Cortex of kidney (tissue), 1 donor: ENCODE results near the gene FLNC.

Experiments
- DNase-seq: peaks from one replicate; lab custom pipeline; 2025; lab: John Stamatoyannopoulos, UW

The FLNC gene

DNA sequence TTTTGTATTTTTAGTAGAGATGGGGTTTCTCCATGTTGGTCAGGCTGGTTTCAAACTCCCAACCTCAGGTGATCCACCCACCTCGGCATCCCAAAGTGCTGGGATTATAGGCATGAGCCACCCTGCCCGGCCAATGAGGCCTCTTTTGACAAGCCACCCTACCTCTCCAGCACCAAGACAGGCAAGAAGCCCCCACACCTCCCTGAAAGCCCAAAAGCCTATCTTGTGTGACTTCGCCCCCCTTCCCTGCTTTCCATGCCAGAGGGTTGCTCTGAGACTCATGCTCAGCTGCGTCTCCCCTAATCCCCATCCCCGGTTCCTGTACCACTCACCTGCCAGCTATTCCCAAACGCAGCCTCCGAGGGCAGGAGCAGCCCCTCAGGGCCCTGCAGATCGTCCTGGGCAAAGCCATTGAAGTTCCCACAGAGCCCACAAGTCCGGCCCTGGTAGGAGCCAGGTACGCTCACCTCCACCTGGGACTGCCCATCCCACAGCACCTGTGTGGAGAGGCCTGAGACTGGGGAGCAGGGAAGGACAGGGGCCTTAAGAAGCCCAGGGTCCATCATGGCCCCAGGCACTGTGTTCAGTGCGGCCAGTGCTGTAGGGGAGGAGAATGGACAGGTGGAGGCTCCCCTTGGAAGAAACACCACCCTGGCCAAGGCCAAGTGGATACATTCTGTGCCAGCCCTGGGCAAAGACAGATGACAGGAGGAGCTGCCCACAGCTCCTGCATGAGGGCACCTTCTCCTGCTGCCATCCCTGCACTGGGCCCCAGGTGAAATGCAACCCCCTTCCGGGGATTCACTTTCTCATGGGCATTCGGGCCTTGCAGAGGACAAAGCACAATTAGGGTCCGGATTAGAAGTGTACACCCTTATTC, 48.3 kb downstream of the FLNC start:
- DNase-seq = no peak

DNA sequence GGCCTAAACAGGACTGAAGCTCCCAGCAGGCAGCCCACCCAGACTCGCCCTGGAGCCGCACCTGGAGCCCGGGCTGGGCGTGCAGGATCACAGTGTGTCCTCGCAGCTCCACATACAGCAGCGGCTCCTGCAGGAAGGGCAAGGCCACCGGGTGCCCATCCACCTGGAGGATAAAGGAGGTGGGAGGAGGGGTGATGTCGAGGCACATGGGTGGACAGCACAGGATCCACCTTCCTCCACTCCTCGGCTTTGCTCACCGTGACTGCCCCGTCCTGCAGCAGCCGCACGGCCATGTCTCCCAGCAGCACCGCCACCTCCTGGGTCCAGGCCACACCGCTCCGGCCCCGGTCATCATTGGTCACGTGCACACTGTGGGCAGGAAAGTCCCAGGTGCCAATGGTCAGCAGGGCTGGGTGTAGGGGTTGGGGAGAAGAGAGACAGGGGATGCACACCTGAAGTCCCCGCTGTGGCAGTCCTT, 49.3 kb downstream of the FLNC start:
- no peak for DNase-seq

DNA sequence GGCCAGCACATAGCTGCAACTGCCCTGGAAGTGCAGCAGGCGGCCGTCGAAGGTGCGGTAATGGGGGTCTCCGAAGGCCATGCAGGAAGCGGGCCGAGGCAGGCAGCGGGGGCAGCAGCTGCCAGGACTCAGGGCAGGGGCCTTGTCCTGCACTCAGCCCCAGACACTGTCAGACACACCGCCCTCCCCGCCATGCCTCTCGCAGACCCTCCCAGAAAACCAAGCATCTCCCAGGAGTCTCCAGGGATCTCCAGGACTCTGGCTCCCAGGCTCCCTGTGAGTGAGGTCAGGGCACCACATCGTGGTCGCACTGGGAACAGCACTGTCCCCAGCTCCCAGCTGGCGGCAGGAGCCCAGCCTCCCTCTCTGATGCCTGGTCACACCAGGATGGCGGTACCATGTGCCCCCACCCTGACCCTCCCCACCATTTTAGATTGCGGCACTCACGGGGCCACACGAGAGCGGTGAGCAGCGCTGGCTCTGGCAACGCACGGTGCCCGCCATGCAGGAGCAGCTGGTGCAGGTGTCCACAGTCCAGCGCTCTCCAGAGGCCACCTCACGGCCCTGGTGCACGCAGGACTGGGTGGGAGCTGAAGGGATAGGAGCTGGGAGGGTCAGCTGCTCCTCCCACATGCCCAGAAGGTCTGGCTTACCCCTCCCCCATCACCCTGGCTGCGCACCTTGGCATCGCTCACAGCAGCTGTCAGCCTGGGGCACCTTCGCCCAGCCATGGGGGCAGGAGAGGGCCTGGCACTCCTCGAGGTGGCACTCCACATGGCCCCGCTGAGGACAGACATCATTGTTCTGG, 49.9 kb downstream of the FLNC start:
- no peak for DNase-seq

DNA sequence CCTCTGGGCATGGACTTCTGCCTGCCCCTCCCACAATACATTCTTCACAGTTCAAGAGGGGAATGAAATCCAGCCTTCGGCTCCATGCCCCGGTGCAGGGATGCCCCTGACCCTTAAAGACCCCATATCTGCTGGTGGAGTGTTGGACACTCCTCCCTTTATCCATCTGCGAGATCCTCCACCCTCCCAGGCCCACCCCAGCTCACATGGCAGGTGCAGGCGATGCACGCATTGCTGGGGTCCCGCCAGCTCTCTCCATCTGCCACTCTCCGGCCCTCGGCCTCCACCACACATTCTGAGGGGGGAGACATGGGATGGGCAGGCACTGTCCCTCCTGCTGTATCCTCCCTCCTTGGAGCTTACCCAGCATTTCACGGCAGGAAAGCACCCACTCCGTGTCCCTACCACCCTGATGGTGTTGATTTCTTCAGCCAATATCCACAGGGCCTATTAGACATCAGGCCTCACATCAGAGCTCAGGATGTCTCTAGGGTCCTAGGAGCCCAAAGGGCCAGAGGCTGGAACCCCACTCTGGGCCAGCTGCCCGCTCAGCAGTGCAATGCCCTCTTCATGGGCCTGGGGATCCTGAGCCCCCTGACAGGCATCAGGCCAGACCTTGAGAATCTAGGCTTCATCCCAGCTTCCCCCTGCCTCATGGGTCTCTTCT, 50.7 kb downstream of the FLNC start:
- DNase-seq = no peak

DNA sequence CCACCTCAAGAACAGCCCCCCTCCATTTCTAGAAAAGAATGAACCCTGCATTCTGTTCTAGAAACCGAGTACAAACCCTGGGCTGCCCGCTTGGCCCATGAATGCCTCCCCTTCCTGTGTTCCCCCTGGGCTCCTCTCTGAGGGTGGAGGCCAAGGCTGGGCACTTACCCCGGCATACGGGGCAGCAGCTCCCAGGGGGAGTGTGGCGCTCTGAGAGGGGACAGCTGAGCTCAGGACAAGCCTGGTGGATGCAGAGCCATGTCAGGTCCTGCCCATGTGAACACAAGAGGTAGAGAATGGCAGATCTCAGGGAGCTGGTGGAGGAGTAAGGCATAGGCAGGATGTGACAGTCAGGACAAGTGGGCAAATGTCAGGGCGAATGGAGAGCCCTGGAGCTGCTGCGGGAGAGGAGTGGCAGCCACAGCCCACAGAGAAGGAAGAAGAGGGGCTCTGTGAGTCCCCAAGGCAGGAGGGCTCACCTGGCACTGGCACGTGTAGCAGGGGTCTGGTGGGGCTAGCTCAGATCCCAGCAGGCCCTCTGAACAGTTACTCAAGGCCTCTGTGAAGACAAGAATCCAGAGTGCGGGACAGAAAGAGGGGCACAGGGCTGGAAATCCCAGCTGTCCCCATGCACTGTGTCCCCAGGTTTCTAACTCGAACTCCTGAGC, 51.4 kb downstream of the FLNC start:
- DNase-seq = no peak

DNA sequence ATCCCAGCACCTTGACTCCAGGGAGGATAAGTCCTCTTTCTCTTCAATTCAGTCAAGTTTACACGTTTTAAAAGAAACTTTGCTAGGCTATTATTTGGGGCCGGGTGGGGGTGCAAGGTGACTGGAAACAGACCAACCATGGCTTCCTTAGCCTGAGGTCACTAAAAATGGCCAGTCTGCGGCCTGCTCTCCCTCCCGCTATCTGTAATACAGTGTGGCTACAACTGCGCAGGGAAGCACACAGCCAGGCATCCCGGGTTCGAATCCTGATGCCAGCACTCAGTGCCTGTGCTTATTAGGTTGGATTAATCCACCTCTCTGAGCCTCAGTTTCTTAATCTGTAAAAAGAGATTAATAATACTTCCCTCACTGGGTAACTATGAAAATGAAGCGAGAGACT, 51.9 kb downstream of the FLNC start:
- no peak for DNase-seq

DNA sequence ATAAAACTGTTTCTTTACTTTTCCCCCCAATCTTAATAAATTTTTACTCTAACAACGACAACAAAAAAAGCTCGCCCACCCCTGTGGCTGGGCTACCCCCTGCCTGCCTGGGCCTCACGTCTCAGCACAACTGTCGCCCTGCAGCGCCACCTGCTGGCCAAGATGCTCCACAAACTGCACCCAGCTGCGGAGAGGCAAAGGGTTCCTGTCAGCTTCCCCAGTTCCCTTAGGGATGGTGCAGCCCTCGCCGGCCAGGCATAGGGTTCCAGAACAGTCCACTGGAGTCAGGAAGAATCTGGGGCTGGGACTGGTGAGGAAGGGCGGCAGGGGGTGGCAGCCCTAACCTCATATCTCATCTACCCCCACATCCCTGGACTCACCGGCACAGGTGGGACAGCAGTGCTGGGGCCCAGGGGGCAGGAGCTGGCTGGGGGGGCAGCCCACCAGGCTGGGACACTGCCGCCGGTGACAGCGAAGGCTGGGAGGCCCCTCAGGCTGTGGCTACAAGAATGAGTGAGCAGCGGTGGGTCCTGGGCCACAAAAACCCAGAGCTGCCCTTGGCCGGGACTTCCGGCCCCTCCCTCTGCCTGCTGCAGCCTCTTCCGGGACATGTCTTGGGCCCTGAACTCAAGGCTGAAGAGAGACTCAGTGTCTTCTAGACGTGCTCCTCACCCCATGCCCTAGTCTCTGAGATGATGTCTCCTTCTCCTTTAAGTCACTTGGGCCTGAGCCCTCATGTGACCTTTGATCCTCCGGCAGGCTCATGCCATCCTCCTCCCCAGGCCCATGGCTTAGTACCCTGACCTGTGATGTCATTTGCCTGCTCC, 53.6 kb downstream of the FLNC start:
- DNase-seq = no peak

DNA sequence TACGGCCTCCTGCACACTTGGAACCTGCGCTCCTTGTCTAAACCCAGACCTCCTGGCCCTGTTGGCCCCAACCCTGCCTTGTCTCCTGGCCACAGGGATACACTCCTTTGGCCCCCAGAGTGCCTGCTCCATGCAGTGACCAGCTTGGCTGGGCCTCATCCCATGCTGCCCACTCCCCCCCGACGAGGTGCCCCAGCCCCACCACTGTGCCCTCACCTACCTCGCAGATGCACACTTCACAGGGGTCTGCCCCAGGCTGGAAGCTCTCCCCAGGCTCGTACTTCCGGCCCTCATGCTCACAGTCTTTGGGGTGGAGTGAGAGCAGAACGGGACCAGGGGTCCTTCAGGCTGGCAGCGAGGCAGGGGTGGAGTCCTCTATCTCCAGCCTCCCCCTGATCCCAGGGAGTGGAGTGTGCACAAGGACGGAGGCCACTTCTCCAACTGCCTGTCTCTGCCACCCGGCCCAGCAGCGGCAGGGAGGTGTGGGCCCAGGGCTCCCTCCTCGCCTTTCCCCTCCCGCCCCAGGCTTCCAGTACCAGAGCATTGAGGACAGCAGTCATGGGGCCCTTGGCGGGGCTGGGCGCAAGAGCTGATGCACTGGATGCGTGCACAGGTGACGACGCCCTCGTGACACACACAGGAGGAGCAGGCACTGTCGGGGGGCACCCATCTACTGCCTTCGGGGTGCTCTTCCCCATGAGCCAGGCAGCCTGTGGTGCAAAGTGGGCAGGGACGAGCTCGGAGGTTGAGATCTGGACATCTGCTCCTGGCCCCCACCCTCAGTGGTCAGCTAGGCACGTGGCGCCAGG, 54.6 kb downstream of the FLNC start:
- DNase-seq = no peak

DNA sequence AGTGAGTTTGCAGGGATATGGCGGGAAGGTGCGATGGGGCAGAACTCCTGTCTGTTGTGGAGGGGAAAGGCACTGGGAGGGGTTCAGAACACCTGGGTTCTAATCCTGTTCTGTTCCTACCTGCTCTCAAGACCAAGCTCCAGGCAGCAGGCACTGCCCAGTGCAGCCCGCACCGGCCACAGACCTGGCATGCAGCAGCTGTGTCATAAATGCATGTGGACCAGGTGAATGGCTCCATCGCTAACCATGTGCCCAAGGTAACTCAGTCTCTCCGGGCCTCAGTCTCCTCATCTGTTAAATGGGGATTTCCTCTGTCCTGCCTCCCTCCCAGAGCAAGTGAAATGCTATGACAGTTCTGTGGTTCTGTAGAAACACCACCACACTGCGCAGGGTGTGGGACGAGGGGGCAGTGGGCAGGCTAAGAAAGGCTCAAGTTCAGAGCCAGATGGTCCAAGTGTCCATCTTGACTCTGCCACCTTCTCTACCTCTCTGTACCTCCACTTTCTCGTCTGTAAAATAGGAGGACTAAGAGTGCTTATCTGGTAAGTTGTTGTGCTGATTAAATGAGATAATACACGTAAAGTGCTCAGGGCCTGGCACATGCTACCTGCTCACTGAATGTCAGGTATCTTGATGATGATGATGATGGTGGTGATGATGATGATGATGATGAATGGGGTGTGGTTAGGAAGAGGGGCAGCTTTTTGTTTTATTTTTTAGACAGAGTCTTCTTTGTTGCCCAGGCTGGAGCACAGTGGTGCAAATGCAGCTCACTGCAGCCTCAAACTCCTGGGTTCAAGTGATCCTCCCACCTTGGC, 55.4 kb downstream of the FLNC start:
- DNase-seq = no peak

DNA sequence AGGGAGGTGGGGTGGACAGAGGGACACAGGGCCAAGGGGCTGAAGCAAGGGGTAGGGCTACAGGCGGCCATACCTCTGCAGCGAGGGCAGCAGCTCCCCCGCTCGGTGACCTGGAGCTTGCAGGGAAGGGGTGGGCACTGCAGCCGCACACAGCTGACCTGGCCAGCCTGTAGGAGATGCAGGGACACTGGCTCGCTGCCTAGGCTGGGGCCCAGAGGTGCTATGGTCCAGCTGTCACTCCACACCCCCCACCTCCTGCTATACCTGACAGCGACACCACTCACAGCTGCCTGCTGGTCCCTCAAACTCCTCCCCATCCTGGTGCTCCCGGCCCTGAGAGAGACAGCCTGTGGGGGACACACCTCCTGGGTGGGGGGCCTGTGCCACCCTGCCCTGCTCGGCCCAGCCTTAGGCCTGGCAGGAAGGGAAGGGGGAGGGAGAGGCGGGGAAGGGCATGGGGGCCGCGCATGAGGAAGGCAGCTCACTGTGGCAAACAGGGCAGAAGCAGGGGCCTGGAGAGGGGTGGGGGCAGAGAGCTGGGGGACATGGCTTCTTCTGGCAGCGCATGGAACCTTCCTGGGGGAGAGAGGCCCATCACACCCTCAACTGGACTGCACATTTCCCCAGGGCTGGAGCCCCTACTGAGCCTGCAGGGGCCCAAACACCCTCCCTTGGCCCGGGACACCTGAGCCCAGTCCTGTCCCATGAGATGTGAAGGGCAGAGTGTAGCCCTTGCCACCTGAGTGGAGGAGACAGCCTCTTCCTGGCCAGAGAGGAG, 56.4 kb downstream of the FLNC start:
- DNase-seq = no peak

DNA sequence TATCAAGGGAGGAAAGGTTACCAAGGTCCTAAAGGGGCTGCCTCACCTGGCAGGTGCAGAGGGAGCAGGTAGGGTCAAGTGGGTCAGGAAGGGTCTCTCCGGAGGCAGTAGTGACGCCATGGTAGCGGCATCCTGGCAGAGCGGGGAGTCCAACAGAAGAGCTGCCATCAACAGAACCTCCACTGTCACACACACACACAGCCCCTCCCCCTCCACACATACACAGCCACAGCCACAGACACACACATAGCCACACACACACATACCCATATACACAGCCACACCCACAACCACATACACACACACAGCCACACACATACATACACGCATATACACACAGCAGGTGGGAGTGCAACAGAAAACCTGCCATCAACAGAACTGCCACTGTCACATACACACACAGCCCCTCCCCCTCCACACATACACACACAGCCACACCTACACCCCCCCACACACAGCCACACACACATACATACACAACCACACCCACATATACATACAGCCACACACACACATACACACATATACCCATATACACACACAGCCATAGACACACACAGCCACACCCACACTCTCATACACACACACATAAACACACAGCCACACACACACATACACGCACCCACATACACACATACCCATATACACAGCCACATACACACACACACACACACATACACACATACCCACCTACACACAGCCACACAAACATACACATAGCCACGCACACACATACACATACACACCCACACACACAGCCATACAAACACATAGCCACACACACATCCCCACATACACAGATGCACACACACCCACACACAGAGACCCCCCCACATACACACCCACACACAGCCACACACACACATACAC, 57.2 kb downstream of the FLNC start:
- no peak for DNase-seq

DNA sequence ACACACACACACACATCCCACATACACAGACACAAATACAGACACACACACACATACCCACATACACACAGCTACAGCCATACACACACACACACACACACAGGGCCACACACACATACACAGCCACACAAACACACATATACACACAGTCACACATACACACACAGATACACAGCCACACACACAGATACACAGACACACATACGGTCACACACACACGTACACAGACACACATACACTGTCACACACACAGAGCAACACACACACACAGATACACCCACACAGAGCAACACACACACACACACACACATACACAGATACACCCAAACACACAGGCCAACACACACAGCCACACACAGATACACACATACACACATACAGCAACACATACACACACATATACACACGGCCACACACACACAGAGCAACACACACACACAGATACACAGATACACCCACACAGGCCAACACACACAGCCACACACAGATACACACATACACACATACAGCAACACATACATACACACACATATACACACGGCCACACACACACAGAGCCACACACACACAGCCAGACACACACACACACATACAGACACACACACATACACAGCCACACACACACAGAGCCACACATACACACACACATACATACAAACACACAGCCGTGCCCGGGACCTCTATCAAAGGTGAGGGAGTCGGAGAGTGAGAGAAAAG, 58.0 kb downstream of the FLNC start:
- no peak for DNase-seq

DNA sequence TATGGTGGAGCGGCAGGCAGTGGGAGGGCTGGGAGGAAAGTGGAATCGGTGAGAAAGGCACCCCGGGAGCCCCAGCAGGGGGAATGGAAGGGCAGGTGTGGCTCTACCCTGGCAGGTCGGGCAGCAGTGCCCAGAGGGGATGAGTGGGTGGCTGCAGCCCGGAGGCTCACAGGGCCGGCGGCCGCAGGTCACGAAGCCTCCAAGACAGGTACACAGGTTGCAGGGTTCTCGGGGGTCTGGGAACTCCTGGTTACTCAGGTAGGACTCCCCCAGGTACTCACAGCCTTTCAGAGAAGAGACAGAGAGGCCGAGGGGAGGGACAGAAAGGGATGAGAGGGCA, 58.5 kb downstream of the FLNC start:
- DNase-seq = no peak

DNA sequence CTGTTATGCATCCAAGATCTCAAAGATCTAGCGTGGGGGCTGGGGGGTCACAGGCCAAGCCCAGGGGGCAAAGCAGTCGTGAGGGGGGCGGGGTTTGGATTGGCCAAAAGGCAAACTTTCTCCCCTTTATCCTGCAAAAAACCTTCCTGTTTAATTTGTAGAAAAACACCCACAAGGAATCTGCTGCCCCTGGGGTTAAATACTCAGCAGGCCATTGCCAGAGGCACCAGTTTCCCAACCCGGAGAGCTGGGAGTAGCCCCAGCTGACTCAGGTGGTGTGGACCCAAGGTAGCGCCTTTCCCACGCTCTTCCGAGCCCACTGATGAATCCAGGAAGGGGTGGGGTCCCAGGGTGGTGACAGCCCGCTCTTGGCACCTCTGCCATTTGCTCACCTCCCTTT, 58.9 kb downstream of the FLNC start:
- no peak for DNase-seq

DNA sequence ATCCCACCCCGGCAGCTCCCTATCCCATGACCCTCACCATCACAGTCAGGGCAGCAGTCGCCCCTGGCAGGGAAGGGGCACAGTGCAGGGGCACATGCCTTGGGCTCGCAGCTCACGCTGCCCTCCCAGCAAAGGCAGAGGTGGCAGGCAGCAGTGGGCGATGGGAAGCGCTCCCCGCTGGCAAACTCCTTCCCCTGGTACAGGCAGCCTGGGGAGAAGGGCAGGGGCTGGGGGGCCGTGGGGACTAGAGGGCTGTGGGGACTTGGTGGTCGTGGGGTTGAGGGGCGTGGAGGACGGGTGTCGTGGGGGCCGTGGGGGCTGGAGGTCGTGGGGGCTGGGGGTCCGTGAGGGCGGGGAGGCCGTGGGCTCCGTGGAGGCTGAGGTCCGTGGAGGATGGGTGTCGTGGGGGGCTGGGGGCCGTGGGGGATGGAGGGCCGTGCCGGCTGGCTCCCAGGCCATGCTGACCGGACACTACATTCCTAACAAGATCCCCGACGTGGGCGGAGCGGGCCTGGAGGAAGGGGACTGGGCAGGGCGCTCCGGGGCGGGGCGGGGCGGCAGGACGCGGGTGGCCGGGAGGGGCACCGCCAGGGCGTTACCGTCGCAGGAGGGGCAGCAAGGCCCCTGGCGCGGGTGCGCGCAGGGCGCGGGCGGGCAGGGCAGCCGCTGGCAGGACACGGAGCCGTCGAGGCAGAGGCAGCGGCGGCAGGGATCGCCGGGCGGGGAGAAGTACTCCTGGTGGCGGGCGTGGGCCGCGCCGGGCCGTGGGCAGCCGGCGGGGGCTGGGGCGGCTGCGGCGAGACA, 60.3 kb downstream of the FLNC start:
- no peak for DNase-seq
